ENCODE data around the gene ZNF648.

The ZNF648 gene

GRCh38 chr1:182056601-182057366, 4.7 kb downstream of the ZNF648 start:
- Histone ChIP-seq H4K20me1 (ENCODE audit: insufficient read depth) (no peaks in the 10 kb centered on the region), H3K4me1 (ENCODE audit: low read depth, poor library complexity, severe bottlenecking) (no peaks in the 10 kb centered on the region), H3K36me3 (ENCODE audit: insufficient read depth) (no peaks in the 10 kb centered on the region), H2AFZ (ENCODE audit: low read depth) (no peak overlapping the region), H3K79me2 (ENCODE audit: insufficient read depth, low read depth) (no peaks in the 10 kb centered on the region), H3K4me2 (no peak overlapping the region), H3K4me3 (IDR thresholded peaks at IDR 0.05; ENCODE audit: insufficient read depth, low read depth, low read length) (no peak overlapping the region), H3K9ac (no peak overlapping the region), H3K27me3 (ENCODE audit: insufficient read depth, low read depth) (no peaks in the 10 kb centered on the region), H3K27ac (no peak overlapping the region)
- TF ChIP-seq, protein P1, sequence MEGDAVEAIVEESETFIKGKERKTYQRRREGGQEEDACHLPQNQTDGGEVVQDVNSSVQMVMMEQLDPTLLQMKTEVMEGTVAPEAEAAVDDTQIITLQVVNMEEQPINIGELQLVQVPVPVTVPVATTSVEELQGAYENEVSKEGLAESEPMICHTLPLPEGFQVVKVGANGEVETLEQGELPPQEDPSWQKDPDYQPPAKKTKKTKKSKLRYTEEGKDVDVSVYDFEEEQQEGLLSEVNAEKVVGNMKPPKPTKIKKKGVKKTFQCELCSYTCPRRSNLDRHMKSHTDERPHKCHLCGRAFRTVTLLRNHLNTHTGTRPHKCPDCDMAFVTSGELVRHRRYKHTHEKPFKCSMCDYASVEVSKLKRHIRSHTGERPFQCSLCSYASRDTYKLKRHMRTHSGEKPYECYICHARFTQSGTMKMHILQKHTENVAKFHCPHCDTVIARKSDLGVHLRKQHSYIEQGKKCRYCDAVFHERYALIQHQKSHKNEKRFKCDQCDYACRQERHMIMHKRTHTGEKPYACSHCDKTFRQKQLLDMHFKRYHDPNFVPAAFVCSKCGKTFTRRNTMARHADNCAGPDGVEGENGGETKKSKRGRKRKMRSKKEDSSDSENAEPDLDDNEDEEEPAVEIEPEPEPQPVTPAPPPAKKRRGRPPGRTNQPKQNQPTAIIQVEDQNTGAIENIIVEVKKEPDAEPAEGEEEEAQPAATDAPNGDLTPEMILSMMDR (conservative IDR thresholded peaks at IDR 0.05; ENCODE audit: low read depth, low read length), result no peak

- no peaks in the 10 kb centered on the region for H3K27me3 ChIP-seq (ENCODE audit: insufficient read depth, low read depth)
- TF ChIP-seq, protein P1 (conservative IDR thresholded peaks at IDR 0.05; ENCODE audit: low read depth, low read length), result peak; percentile 92
- H3K27ac ChIP-seq, result no peak overlapping the region
- H3K4me3 ChIP-seq (IDR thresholded peaks at IDR 0.05; ENCODE audit: insufficient read depth, low read depth, low read length), result no peak overlapping the region
- no peak overlapping the region for H2AFZ ChIP-seq (ENCODE audit: low read depth)
- no peaks in the 10 kb centered on the region for H4K20me1 ChIP-seq (ENCODE audit: insufficient read depth)
- no peaks in the 10 kb centered on the region for H3K36me3 ChIP-seq (ENCODE audit: insufficient read depth)
- no peaks in the 10 kb centered on the region for H3K4me1 ChIP-seq (ENCODE audit: low read depth, poor library complexity, severe bottlenecking)
- no peaks in the 10 kb centered on the region for H3K79me2 ChIP-seq (ENCODE audit: insufficient read depth, low read depth)
- no peak overlapping the region for H3K4me2 ChIP-seq
- no peak overlapping the region for H3K9ac ChIP-seq
Observed at GRCh38 chr1:182054698-182055326, 6.7 kb downstream of the ZNF648 start.

- Histone ChIP-seq H3K4me3 (IDR thresholded peaks at IDR 0.05; ENCODE audit: insufficient read depth, low read depth, low read length) (no peak overlapping the region), H3K79me2 (ENCODE audit: insufficient read depth, low read depth) (no peaks in the 10 kb centered on the region), H3K4me1 (ENCODE audit: low read depth, poor library complexity, severe bottlenecking) (peaks cover 12% of the 10 kb centered on the region), H4K20me1 (ENCODE audit: insufficient read depth) (no peaks in the 10 kb centered on the region), H3K4me2 (no peak overlapping the region), H3K27ac (no peak overlapping the region), H3K27me3 (ENCODE audit: insufficient read depth, low read depth) (no peaks in the 10 kb centered on the region), H3K9ac (no peak overlapping the region), H3K36me3 (ENCODE audit: insufficient read depth) (no peaks in the 10 kb centered on the region), H2AFZ (ENCODE audit: low read depth) (no peak overlapping the region)
- TF ChIP-seq, protein P1 (conservative IDR thresholded peaks at IDR 0.05; ENCODE audit: low read depth, low read length), result no peak
Observed at GRCh38 chr1:182052355-182052754, 9.2 kb downstream of the ZNF648 start.

GRCh38 chr1:182051938-182052337, 9.6 kb downstream of the ZNF648 start:
- Histone ChIP-seq H3K36me3 (ENCODE audit: insufficient read depth) (no peaks in the 10 kb centered on the region), H3K27ac (no peak overlapping the region), H3K27me3 (ENCODE audit: insufficient read depth, low read depth) (no peaks in the 10 kb centered on the region), H3K4me3 (IDR thresholded peaks at IDR 0.05; ENCODE audit: insufficient read depth, low read depth, low read length) (no peak overlapping the region), H3K4me1 (ENCODE audit: low read depth, poor library complexity, severe bottlenecking) (peaks cover 12% of the 10 kb centered on the region), H4K20me1 (ENCODE audit: insufficient read depth) (no peaks in the 10 kb centered on the region), H3K4me2 (no peak overlapping the region), H3K9ac (no peak overlapping the region), H2AFZ (ENCODE audit: low read depth) (no peak overlapping the region), H3K79me2 (ENCODE audit: insufficient read depth, low read depth) (no peaks in the 10 kb centered on the region)
- TF ChIP-seq, protein P1 (conservative IDR thresholded peaks at IDR 0.05; ENCODE audit: low read depth, low read length), result no peak
